GM11168 (cell line): Measurements from ENCODE around the gene PAPSS2.

Source experiments
- in situ Hi-C: fragments of 300-500 bp; cut with MboI; formaldehyde crosslinking; loops from one replicate; pipeline ENCODE4 v1.12.0; 2022; ENCODE audit warnings: low sequenced_read_pairs; ENCODE audit not compliant: unreplicated experiment

PAPSS2 gene

GRCh38 chr10:87700031-87700796 lies 40.5 kb downstream of the PAPSS2 start:
- in situ Hi-C loops, result no loop called here

DNA sequence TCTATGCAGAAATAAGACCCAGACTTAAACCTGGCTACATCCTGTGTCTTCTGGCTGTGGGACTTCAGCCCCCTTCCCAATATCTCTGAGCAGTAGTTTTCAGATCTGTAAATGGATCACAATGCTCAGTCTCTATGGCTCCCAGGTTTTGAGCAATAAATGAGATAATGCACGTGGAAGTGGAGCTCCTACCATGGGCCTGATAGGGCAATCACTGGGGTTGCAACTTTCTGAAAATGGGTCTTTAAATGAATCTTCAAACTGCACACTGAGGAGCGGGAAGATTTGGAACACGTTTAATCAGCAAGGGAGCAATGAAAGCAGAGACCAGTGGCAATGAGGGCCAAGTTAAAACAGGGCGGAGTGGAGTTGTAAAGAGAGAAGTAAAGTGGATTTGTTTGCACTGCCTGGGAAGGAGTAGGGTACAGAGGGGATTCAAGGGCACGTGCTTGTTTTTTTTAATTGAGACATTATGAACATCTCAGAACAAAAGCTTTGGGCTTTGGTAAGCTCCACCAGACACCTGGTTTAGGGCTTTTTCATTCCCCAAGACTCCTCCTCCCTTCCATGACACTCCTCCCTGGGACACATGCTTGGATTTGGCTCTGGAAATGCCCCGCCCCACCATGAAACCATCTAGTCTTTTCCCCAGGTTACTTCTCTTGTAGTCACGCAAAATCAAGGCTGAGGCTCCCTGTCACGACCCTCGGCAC lies 42.7 kb downstream of the PAPSS2 start:
- in situ Hi-C loops, result no loop called here

- in situ Hi-C loops, result no loop called here
Measured at GRCh38 chr10:87702973-87703294, 43.3 kb downstream of the PAPSS2 start.

DNA sequence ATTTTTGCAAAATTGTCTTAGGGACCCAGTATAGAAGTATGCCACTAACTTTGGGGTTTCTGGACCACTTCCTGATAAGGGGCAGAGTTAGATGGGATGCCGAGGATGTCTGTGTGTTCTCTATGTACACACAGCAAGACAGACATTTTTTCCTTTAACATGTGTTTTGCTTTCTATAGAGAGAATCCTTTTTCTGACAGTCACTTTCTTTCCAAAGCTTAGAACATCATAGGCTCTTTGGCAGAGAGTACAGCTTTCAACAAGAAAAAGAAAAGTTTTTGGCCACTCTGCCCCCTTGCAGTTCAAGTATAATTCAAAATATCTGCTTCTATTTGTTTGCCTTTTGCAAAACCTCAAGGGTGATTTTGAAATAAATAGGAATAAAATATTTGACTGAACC lies 44.1 kb downstream of the PAPSS2 start:
- in situ Hi-C loops, result no loop called here

GRCh38 chr10:87705339-87705738 lies 45.7 kb downstream of the PAPSS2 start:
- in situ Hi-C loops, result no loop called here

GRCh38 chr10:87706731-87707130 lies 47.1 kb downstream of the PAPSS2 start:
- in situ Hi-C loops, result no loop called here

- in situ Hi-C loops, result no loop called here
Measured at GRCh38 chr10:87707254-87707653, 47.6 kb downstream of the PAPSS2 start.

DNA sequence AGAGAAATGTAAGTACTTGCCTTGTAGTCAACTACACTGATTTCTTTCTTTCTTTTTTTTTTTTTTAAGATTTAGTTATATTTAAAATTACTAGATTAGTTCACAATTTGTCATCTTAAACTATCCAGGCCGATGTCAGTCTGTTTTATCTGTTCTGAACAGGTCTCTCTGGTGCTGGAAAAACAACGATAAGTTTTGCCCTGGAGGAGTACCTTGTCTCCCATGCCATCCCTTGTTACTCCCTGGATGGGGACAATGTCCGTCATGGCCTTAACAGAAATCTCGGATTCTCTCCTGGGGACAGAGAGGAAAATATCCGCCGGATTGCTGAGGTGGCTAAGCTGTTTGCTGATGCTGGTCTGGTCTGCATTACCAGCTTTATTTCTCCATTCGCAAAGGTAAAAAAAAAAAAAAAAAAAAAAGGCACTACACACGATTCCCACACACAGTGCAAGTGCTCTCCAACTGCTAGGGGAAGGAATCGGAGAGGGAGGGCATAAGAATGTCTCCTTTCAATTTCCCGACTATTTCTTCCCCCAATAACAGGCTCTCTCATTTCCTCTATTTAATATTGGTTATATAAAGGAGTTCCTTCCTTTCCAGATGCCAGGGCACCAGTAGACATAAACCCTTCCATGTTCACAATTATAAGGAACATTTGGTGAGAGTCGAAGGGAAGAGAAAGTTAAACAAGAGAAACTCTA lies 53.4 kb downstream of the PAPSS2 start:
- in situ Hi-C loops, result no loop called here

DNA sequence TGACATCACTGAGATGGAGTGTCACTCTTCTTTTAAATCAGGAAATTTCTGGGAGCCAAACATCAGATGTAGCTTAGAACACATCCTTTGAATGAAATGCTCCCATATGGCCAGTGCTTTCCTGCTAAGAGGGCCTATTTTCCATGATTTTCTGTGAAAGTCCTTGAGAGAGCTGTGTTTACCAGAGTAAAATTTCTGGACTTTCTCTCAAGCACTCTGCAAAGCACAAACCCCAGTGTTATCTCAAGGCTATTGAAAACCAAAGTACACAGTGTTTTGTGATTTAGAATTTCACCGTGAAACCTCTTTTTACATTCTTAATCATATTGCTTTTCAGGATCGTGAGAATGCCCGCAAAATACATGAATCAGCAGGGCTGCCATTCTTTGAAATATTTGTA lies 54.0 kb downstream of the PAPSS2 start:
- in situ Hi-C loops, result no loop called here

DNA sequence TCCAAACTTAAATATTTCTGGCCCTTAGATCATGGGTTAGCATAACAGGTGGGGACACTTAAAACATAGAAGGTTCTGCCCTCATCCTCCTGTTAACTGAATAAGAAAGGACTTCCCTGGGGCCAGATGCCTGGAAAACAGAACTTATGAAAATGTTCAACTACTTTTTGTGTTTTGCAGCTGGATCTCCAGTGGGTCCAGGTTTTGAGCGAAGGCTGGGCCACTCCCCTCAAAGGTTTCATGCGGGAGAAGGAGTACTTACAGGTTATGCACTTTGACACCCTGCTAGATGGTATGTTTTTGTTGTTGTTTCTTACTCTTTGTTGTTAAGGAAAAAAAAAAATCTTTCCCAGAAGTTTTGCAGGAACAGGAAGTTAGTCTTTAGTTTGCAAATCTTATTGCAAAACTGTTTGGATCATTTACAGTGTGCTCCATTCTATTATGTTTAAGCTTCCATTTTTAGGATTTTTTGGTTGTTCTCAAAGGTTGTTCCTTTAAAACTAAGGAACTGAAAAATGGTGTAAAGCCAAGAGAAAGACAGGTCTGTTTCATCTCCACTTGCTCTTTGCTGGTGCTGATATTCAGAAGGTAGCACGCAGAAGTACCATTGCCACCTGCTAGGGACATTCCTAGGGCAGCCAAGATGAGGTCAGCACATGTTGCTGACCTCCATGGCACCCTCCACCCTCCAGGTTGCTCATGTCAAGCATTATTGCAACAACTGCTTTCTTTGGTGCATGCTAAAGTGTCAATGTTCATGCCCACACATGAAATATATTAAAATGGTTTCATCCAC lies 56.1 kb downstream of the PAPSS2 start:
- in situ Hi-C loops, result no loop called here

DNA sequence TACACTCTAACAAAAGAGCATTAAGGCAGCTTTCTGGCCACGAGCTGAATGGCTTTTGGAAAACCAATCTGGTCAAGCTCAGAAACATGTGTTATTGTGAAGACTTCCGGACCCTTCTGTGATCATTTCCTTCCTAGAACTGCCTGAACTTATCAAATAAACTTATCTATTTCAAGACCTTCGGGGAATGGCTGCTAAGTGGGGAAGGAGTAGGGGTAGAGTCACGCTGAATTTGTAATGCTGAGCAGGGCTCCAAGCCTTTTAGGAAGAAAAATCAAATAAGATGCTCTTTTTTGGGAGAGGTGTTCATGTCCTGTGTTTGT lies 56.6 kb downstream of the PAPSS2 start:
- in situ Hi-C loops, result no loop called here

DNA sequence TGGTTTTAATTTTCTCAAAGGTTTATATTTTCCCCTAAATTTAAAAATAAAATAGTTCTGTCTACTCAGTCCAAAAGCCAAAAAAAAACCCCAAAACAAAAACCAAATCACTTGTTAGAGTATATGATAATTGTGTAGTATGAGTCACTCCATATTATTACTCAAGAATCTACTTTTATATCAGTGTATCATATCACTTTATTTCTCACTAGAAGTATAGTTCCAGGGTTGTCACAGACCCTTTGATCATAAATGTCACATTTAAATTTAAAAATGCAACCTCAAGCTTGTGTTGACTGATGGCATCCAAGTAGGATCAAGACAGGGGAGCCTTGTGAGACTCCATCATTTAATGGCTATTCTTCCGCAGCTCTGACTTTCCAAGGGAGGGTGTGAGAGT lies 61.0 kb downstream of the PAPSS2 start:
- in situ Hi-C loops, result no loop called here

GRCh38 chr10:87721781-87722180 lies 62.1 kb downstream of the PAPSS2 start:
- in situ Hi-C loops, result no loop called here

DNA sequence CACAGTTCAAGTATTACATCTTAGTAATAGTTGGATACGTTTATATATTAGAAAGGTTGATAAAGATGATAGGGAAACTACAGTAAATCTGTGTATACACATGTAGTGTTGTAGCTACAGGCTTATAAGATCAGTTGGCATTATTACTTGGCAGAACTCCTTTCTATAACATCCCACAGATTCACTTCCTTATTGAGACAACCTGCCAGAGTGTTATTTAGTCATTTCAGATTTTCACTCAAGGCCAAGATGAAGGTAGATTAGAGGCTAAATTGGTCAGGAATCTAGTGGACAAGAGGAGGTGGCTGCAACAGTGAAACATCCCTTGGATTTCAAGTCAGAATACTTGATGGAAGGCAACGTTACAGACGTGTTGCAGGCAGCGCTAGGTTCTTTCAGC lies 63.0 kb downstream of the PAPSS2 start:
- in situ Hi-C loops, result no loop called here

GRCh38 chr10:87723500-87723899 lies 63.8 kb downstream of the PAPSS2 start:
- in situ Hi-C loops, result no loop called here

GRCh38 chr10:87724789-87725188 lies 65.1 kb downstream of the PAPSS2 start:
- in situ Hi-C loops, result loop anchor here (25.0 kb wide), 1 partner anchor 187 kb away; no protein-coding TSS in a partner anchor

GRCh38 chr10:87729940-87730339 lies 70.3 kb downstream of the PAPSS2 start:
- in situ Hi-C loops, result loop anchor here (25.0 kb wide), 1 partner anchor 193 kb away; no protein-coding TSS in a partner anchor

- in situ Hi-C loops, result loop anchor here (25.0 kb wide), 1 partner anchor 196 kb away; no protein-coding TSS in a partner anchor
Measured at GRCh38 chr10:87733081-87733480, 73.4 kb downstream of the PAPSS2 start.

- in situ Hi-C loops, result loop anchor here (25.0 kb wide), 1 partner anchor 198 kb away; no protein-coding TSS in a partner anchor
Measured at GRCh38 chr10:87734987-87735827, 75.5 kb downstream of the PAPSS2 start.
